IMR-90 (cell line): ENCODE data around the gene HDHD2. TPM values are rescaled to one million over a fixed set of nuclear protein-coding genes. Genes with fewer than 3 reads are reported as not detected.

Source experiments
- ATAC-seq: fragments of 200-7000 bp; cut with Tn5 transposase; 2 replicates; pipeline ENCODE4 v1.9.1; 2020; ENCODE audit warnings: low read depth, mild to moderate bottlenecking, moderate library complexity
- BruUV-seq: library from RNA; stranded (reverse); fragments of 400-500 nt; replicated peaks from 2 replicates; lab custom pipeline; 2021; lab: Mats Ljungman, UMichigan
- CTCF ChIA-PET: fragments of 300-600 bp; formaldehyde crosslinking; extraction: SDS; loops from one replicate; lab custom pipeline; 2021; ENCODE audit warnings: antibody characterized with exemption; lab: Yijun Ruan, JAX
- POLR2A ChIA-PET: fragments of 300-600 bp; sonication (Branson Sonifier 250); formaldehyde crosslinking; loops from one replicate; lab custom pipeline; 2022; ENCODE audit warnings: antibody characterized with exemption; ENCODE audit not compliant: unreplicated experiment; lab: Charles Lee
- DNase-seq: peaks from one replicate; pipeline ENCODE4 v3.0.0; 2013
- H2AFZ ChIP-seq: replicated peaks from 2 replicates; pipeline ENCODE3; 2013; ENCODE audit warnings: low read length, mild to moderate bottlenecking; ENCODE audit not compliant: poor library complexity
- H2AK5ac ChIP-seq: 2 replicates; pipeline ENCODE4 v1.6.1; 2013; ENCODE audit warnings: low read depth, low read length, inconsistent platforms
- H2AK9ac ChIP-seq: replicated peaks from 2 replicates; pipeline ENCODE3; 2013; ENCODE audit warnings: mild to moderate bottlenecking, low read depth, low read length, moderate library complexity; ENCODE audit not compliant: poor library complexity
- H2BK120ac ChIP-seq: 2 replicates; pipeline ENCODE4 v1.6.1; 2013; ENCODE audit warnings: low read depth, low read length, inconsistent platforms
- H2BK15ac ChIP-seq: 3 replicates; pipeline ENCODE4 v1.6.1; 2013; ENCODE audit warnings: low read depth, low read length, inconsistent platforms
- H2BK20ac ChIP-seq: 2 replicates; pipeline ENCODE4 v1.6.1; 2013; ENCODE audit warnings: low read depth, mild to moderate bottlenecking, inconsistent platforms, low read length, moderate library complexity
- H2BK5ac ChIP-seq: 2 replicates; pipeline ENCODE4 v1.6.1; 2013; ENCODE audit warnings: mild to moderate bottlenecking, low read depth, low read length, inconsistent platforms; ENCODE audit not compliant: poor library complexity, severe bottlenecking
- H3K14ac ChIP-seq: replicated peaks from 2 replicates; pipeline ENCODE4 v1.6.1; 2013; ENCODE audit warnings: low read depth, low read length, inconsistent platforms
- H3K18ac ChIP-seq: 2 replicates; pipeline ENCODE4 v1.6.1; 2013; ENCODE audit warnings: low read depth, low read length, control low read depth
- H3K23ac ChIP-seq: 2 replicates; pipeline ENCODE4 v1.6.1; 2013; ENCODE audit warnings: low read depth, low read length, inconsistent platforms
- H3K27ac ChIP-seq: 2 replicates; pipeline ENCODE4 v1.5.1; 2013; ENCODE audit warnings: mild to moderate bottlenecking, control low read depth, low read length; ENCODE audit not compliant: insufficient read depth
- H3K27me3 ChIP-seq: 2 replicates; pipeline ENCODE4 v1.6.1; 2013; ENCODE audit warnings: low read length; ENCODE audit not compliant: control insufficient read depth, insufficient read depth
- H3K36me3 ChIP-seq: 2 replicates; pipeline ENCODE4 v1.6.1; 2013; ENCODE audit warnings: low read length, mixed read lengths; ENCODE audit not compliant: control insufficient read depth, insufficient read depth
- H3K4ac ChIP-seq: 2 replicates; pipeline ENCODE4 v1.6.1; 2013; ENCODE audit warnings: low read depth, low read length, inconsistent platforms
- H3K4me1 ChIP-seq: 2 replicates; pipeline ENCODE4 v1.6.1; 2013; ENCODE audit warnings: low read length, mixed read lengths; ENCODE audit not compliant: control insufficient read depth, insufficient read depth
- H3K4me2 ChIP-seq: 2 replicates; pipeline ENCODE4 v1.6.1; 2013; ENCODE audit warnings: low read depth, mild to moderate bottlenecking, control low read depth, low read length, moderate library complexity
- H3K4me3 ChIP-seq: 2 replicates; pipeline ENCODE4 v1.5.1; 2013; ENCODE audit warnings: low read depth, mild to moderate bottlenecking, control low read depth, low read length, moderate library complexity; ENCODE audit not compliant: insufficient read depth
- H3K56ac ChIP-seq: 2 replicates; pipeline ENCODE4 v1.6.1; 2013; ENCODE audit warnings: low read length, inconsistent platforms; ENCODE audit not compliant: insufficient read depth; ENCODE audit errors: extremely low read depth
- H3K79me1 ChIP-seq, 2 experiments: 2 replicates each; pipeline ENCODE4 v1.6.1; 2013; ENCODE audit warnings: low read length in 2 of 2, inconsistent platforms in 1 of 2, low read depth in 1 of 2
- H3K9ac ChIP-seq: 2 replicates; pipeline ENCODE4 v1.6.1; 2013; ENCODE audit warnings: low read depth, low read length, control low read depth
- H3K9me1 ChIP-seq: 2 replicates; pipeline ENCODE4 v1.6.1; 2013; ENCODE audit warnings: low read length, inconsistent platforms; ENCODE audit not compliant: insufficient read depth
- H3K9me3 ChIP-seq: 2 replicates; pipeline ENCODE4 v1.6.1; 2013; ENCODE audit warnings: low read length; ENCODE audit not compliant: control insufficient read depth, insufficient read depth
- H4K20me1 ChIP-seq: 2 replicates; pipeline ENCODE4 v1.6.1; 2013; ENCODE audit warnings: low read length, inconsistent platforms; ENCODE audit not compliant: insufficient read depth
- H4K5ac ChIP-seq: 2 replicates; pipeline ENCODE4 v1.6.1; 2013; ENCODE audit warnings: mild to moderate bottlenecking, low read depth, low read length, control low read depth
- H4K8ac ChIP-seq, 2 experiments: 2 replicates each; pipeline ENCODE4 v1.6.1; 2013; ENCODE audit warnings: low read depth in 2 of 2, low read length in 2 of 2, control low read depth in 1 of 2, inconsistent platforms in 1 of 2
- H4K91ac ChIP-seq: 2 replicates; pipeline ENCODE4 v1.6.1; 2013; ENCODE audit warnings: low read depth, low read length, inconsistent platforms; ENCODE audit not compliant: insufficient read depth
- MAFK ChIP-seq: IDR thresholded peaks from 2 replicates; pipeline ENCODE4 v1.6.1; 2012; ENCODE audit warnings: low read depth, low read length, improper control_type of control experiment
- WGBS, 2 experiments: methylation state at CpG; one replicate each; pipeline versions ENCODE4 v1.1.5 to v1.1.7; 2013; ENCODE audit warnings: missing lambda C conversion rate in 2 of 2; ENCODE audit not compliant: insufficient read length in 1 of 2; ENCODE audit errors: extremely low coverage in 2 of 2; 5-methylcytosine and 5-hydroxymethylcytosine counted together
- dilution Hi-C: fragments of 300-500 bp; cut with HindIII; formaldehyde crosslinking; loops from one replicate; pipeline ENCODE4 v1.14.3; 2018; ENCODE audit warnings: low sequenced_read_pairs; ENCODE audit not compliant: unreplicated experiment
- in situ Hi-C: fragments of 300-500 bp; cut with MboI; formaldehyde crosslinking; loops from 3 replicates; pipeline ENCODE4 v1.14.3; 2019; ENCODE audit warnings: low sequenced_read_pairs, inconsistent platforms, mixed read lengths
- intact Hi-C: fragments of 100-400 bp; cut with micrococcal nuclease; formaldehyde crosslinking; loops from 2 replicates; pipeline ENCODE4 v1.10.0; 2022
- polyA plus RNA-seq, 3 experiments: library from polyadenylated mRNA; depleted of rRNA; stranded (reverse); fragments of >200 nt; gene quantifications; 2 replicates each; pipeline ENCODE4 v1.2.3, GENCODE V29; 2012; ENCODE audit warnings: low replicate concordance in 1 of 3
- total RNA-seq: library from RNA; depleted of rRNA; stranded (reverse); fragments of >200 nt; gene quantifications from 2 replicates; pipeline ENCODE4 v1.2.3, GENCODE V29; 2012

The HDHD2 gene
- total and polyA plus RNA-seq, 2 of the 4 experiments (the other 2 are of a cell fraction), result 7.2 to 18.6 TPM

- H2AFZ ChIP-seq, result no peak overlapping the region
- peaks cover 26% of the 10 kb centered on the region for H3K36me3 ChIP-seq
- no peak overlapping the region for H2BK20ac ChIP-seq
- no peaks in the 10 kb centered on the region for H3K9me1 ChIP-seq
- ChIA-PET CTCF (interaction anchor here (0.6 to 1.0 kb wide), 2 partner anchors 10 to 11 kb away, joined by 3 read pairs; no protein-coding TSS in a partner anchor), POLR2A (interaction anchor here (0.6 kb wide), 1 partner anchor 9 kb away, joined by 5 read pairs; no protein-coding TSS in a partner anchor)
- H3K56ac ChIP-seq, result no peak overlapping the region
- H3K18ac ChIP-seq, result no peak overlapping the region
- H3K27me3 ChIP-seq, result no peaks in the 10 kb centered on the region
- H3K4ac ChIP-seq, result no peak overlapping the region
- no peak overlapping the region for H4K8ac ChIP-seq
- H3K9me3 ChIP-seq, result no peaks in the 10 kb centered on the region
- in situ Hi-C loops, result no loop called here
- no peak overlapping the region for H3K4me3 ChIP-seq
- no peak overlapping the region for H2BK15ac ChIP-seq
- dilution Hi-C loops, result no loop called here
- ATAC-seq (no peak), DNase-seq (peak; percentile 33)
- no peaks in the 10 kb centered on the region for H3K79me1 ChIP-seq
- no TSS peak for BruUV-seq
- no peak overlapping the region for H4K5ac ChIP-seq
- no peak overlapping the region for H3K23ac ChIP-seq
- H3K27ac ChIP-seq, result no peak overlapping the region
- intact Hi-C loops, result loop anchor here (1.0 kb wide), 1 partner anchor 40 kb away; the partner anchor contains the start of gene HDHD2
- 71% methylated on average over 2 of the region's 6 CpGs; no CpG with 5 or more reads in 1 of the 2 experiments for WGBS, 2 experiments
- no peak for TF ChIP-seq MAFK
- no peaks in the 10 kb centered on the region for H4K20me1 ChIP-seq
- no peak overlapping the region for H3K4me2 ChIP-seq
- no peaks in the 10 kb centered on the region for H3K4me1 ChIP-seq
- no peak overlapping the region for H3K14ac ChIP-seq
- H4K91ac ChIP-seq, result no peak overlapping the region
- no peak overlapping the region for H2BK120ac ChIP-seq
- H2AK9ac ChIP-seq, result no peak overlapping the region
- H3K9ac ChIP-seq, result no peak overlapping the region
- H2AK5ac ChIP-seq, result no peak overlapping the region
- no peak overlapping the region for H2BK5ac ChIP-seq
Measured at GRCh38 chr18:47110492-47111274, 39.6 kb downstream of the HDHD2 start.
